ENCODE measurements around the gene ECEL1.
"Not testable (repeated sequence)": the region's sequence is repeated elsewhere in the genome, so short reads cannot be mapped to it uniquely, and the experiment has no call there.

Gene ECEL1

DNA sequence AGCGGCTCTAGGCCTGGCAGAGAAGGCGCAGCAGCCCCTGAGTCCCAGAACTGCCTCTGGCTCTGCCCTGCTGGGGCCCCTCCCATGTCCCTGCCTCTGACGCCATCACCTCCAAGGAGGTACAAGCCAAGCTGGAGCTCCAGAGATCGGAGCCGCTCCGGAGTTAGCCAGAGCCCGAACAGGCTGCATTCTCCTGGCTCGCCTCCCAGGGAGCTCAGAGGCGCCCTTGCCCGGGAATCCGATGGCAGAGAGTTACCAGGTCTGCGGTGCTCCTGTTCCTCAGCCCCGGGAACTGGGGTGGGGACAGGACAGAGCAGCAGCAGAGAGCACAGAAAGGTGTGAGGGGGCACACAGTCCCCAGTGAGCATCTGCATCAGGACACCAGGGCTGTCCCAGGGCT is 44.6 kb downstream of the ECEL1 start:
- not testable (repeated sequence) for DNase-seq (ENCODE audit: low read depth, low spot score)

DNA sequence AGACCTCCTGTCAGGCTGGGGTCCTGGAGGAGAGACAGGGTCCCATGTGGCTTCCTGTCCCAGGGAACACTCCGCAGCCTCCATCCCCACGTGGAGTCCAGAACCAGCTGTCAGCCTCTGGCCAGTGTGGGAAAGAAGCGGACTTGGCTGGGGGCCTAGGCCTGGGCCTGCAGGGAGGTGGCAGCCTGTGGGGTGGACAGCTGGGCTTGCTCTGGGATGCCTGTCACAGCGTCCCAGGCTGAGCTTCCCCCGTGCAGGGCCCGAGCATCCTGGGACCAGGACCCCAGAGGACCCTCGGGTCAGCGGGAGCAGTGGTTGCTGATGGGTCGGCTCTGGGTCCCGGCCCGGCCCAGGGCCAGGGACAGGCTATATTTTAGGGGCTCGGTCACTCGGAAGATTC is 45.2 kb downstream of the ECEL1 start:
- not testable (repeated sequence) for DNase-seq (ENCODE audit: low read depth, low spot score)

DNA sequence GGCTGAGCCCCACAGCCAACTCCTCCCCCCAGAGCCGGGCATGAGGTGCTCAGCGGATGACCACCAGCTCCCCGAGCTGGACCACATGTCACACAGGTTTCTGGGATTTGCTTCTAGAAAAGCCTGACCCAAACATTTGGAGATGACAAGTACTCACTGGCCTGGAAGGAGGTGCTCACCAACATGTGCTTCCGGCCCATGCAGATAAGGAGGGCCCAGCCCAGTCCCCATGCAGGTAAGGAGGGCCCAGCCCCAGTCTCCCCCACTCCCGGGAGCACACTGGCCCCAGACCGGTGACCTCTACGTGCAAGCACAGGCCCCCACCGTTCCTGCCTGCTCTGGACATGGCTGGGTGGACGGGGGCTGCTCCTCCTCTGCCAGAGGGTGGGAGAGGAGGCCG is 45.7 kb downstream of the ECEL1 start:
- DNase-seq (ENCODE audit: low read depth, low spot score), result not testable (repeated sequence)

DNA sequence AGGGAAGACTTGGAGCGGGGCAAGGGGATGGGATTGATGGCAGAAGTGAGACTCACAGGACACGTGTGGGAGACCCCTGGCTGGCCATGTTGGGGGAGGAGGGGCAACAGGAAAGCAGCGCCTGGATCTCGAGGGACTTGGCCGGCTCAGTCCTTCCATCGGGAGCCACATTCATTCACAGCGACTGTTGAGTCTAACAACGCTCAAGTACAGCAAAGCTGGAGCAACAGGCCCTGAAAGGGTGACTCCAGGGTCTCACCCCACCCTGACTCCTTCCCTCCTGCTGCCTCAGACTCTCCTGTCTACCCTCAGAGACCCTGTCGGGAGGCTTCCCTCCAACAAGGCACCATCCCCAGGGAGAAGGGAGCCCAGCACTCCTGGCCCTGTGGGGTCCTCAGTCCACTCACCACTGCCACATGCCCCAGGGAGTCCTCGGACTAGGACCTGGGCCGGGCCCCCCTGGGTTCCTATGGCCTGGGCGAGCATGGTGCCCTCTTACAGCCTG is 46.4 kb downstream of the ECEL1 start:
- DNase-seq (ENCODE audit: low read depth, low spot score), result no peak

DNA sequence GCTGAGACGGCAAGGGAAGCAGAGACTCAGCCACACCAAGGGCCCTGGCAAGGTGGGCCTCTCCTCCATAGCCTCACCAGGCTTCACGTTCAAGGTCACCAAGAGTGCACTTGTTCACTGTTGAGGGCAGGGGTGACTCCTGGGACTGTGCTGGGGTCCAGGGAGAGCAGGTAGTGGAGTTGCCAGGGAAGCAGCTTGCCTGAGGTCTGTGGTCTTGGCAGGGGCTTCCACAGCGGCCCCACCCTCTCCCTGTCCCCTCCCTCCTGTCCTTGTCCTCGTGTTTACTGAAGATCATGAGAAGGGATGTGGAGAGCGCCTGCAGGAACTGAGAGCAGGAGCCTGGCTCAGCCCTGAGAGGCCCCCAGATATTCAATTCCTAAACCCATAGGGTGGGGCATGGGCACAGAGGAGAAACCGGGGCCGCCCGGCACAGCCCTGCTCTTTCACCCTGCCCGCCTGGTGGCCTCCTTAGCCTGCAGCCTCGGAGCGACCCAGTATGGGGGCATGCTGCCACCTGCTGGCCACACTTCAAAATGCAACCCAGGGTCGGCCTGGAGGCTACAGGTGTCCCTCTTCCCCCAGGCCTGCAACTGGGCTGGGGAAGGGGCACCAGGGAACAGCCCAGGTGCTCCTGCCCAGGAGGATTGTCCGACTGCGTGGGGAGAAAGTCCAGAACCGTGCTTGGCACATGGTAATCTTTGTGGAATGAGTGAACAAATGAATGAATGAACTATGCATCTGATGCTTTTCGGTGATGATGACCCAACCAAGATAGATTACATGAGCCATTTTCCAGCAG is 47.2 kb downstream of the ECEL1 start:
- peak; percentile 82 for DNase-seq (ENCODE audit: low read depth, low spot score)

DNA sequence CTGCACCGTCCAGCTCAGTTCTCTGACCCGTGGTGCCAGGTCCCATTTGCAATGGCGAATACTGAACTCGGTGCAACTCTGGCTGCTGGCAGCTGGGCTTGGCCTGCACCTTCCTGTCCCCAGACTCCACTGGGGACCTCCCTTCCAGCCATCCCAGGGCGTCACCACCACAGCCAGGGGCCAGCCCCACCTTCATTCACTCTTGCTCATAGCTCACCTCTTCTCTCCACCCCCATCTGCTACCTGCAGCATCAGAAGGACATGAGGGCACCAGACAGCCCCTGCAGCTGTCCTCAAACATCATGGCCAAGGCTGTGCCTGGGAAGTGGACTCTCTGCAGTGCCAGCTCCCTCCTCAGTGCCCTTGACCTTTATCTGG is 47.9 kb downstream of the ECEL1 start:
- DNase-seq (ENCODE audit: low read depth, low spot score), result no peak

DNA sequence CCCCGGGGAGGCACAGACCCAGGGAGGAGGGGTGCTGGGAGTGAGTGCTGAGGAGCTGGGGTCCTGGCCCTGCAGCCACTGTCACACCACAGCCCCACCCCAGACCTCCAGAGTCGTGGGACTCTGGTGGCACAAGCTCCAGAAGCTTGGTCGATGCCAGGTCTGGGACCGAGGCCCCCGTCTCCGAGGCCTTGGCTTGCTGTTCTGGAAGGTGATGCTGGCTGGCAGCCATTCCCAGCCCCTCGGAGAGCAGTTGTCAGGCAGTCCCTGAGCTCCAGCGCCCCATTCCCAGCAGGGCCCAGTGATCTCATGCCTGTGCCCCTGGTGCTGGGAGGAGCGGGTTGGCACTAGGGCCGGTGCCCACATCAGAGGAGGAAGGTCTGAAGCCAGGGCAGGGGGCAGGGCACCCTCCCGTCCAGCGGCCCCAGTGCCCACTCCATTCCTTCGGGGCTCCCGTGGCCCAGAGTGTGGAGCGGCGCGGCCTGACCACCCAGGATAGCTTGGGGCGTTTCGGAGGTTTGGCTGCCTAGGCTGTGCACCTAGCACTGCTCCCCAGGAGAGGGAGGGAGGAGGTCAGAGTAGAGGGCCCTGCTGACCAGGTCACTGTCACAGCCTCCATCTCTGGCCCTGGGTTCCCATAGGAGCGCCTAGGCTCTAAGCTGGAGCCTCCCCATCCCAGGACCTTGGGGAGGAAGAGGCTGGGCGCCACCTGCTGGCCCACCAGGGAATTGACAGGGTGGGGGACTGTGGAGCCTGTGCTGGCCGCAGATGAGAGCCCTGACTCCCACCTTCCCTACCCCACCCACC is 48.5 kb downstream of the ECEL1 start:
- DNase-seq (ENCODE audit: low read depth, low spot score), result peak; percentile 17

DNA sequence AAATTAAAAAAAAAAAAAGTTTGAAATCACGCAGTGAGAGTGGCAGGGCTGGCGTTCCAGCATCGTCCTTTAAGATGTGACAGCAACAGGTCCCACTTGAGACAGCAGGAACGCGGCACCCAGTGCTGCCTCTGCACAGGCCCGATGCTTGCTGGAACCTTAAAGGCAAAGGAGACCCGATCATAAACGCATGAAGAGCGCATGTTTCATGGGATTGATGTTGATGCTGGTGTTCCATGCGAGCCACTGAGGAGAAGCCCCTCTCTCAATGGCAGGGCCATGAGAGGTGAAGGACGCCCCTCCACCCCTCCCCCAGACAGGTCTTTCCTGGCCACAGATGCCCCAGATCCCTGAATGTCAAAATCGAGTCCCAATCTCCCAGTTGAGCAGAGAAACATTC is 49.5 kb downstream of the ECEL1 start:
- no peak for DNase-seq (ENCODE audit: low read depth, low spot score)

DNA sequence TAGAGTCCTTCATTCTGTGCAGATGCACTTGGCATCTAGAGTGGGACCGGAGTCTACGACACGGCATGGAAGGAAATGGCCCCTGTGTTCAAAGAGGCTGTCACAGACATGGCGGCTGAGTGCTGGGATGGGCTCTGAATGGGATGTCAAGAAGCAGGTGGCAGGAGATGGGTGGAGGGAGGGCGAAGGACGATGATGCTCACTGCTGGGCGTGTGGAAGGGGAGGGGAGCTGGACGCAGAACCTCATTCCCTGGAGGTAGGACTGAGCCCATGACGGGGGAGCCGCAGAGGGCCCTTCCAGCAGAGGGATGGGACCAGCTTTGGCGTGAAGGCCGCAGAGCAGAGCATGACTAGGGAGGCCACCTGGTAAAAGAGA is 50.5 kb downstream of the ECEL1 start:
- DNase-seq (ENCODE audit: low read depth, low spot score), result no peak

DNA sequence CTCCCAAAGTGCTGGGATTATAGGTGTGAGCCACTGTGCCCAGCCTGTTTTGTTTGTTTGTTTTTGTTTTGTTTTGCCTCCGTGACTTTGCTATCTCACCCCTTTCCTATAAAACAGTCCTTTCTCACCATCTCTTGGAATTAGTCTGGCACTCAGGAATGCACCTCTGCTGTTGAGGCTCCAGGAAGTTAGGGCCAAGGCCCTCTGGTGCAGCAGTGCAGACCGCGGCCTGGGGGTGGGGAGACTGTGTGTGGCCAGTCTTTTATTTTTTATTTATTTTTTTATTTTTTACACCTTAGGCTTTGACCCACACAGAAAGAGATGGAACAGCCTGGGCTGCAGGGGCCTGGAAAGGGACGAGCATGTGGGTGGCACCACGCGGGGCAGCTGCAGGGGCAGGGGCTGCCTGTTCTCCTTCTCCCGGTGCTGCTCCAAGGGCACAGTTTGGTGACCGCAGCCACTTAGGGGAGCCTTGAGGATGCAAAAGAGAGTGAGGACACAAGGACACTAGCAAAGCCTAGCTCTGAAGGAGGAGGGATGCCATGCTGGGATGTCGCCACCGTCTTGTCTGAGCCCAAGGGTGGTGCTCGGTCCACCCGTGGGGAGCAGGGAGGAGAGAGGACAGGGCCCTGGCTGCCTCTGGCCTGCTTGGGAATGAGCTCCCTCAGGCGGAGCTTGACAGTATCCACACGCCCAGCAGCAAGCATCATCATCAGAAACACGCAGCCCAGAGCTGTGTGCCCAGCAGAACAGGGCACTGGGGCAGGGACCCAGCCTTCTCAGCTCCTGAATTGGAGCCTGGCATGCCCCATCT is 51.0 kb downstream of the ECEL1 start:
- DNase-seq (ENCODE audit: low read depth, low spot score), result no peak

DNA sequence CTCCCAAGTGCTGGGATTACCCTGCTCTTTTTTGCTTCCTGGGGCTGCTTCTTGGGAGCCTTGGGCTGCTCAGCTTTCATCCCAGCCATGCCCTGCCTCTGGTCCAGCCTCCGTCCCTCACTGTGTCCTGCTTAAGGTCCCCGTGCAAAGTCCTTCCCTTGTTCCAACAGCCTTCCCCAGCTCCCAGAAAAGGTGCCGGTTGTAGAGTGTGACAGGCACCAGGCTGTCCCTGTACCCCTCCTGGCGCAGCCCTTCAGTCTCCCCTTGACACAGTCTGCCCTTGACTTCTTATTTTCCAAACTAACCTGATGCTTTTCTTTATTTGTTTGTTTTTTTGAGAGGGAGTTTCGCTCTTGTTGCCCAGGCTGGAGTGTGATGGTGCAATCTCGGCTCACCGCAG is 51.8 kb downstream of the ECEL1 start:
- no peak for DNase-seq (ENCODE audit: low read depth, low spot score)

DNA sequence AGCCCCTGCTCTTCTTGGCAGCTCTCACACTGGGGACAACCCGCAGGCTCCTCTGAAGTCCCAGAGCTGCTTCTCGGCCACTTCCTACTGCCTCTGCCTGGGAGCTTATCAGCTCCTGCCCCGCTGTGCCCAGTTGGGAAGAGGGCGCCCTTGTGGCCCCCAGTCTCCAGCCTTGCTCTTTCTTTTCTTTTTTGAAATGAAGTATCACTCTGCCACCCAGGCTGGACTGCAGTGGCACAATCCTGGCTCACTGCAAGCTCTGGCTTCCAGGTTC is 52.3 kb downstream of the ECEL1 start:
- DNase-seq (ENCODE audit: low read depth, low spot score), result no peak

DNA sequence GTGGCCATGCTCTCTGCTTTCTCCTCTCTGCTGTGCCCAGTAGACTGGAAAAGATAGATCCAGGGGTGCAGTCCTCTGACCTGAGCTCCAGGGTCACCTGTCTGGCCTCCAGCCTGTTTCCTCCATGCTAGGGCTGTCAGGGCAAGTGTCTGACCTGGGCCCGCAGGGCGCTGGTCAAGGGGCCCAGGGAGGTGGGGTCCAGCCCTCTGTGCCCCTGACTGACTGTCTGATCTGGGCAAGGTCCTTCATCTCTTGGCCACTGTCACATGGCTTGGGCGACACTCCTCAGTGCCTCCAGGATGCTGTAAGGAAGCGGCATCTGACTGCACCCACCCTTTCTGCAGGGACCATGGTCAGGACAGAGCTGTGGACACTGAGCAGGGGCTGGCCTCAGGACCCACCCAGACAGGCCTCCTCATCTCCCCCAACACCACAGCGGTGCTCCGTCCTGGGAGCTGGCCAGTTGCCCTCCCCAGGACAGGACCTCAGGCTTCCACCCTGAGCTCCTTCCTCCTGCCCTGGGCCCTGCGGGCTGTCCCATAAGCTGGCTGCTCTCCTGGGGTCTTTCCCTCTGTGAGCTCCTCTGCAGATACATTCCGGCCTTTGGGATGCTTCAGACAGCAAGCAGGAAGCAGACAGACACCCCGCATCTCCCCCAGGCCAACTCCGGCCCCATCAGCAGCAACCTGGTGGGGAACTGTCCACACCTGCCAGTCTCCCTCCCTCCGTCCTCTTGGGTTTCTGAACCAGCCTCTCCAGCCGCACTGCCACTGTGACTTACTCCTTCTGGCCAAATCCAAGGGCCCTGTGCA is 52.9 kb downstream of the ECEL1 start:
- DNase-seq (ENCODE audit: low read depth, low spot score), result no peak

DNA sequence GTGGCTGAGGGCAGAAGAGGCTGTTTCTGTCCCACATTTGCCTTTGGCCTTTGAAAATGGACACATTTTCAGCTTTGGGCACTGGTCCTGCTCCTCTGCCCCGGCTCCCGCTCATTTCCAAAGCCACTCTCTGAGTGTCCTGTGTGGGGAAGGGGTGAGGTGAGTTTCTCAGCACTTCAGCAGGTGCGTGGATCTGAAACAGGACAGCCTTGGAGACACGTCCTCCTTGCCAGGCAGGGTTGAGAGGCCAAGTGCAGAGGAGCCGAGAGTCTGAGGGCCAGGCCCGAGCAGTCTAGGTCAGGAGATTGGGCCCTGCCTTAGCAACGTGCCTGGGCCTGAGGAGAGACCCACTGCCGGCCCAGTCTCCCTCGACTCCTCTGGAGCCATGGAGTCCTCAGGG is 53.5 kb downstream of the ECEL1 start:
- no peak for DNase-seq (ENCODE audit: low read depth, low spot score)

DNA sequence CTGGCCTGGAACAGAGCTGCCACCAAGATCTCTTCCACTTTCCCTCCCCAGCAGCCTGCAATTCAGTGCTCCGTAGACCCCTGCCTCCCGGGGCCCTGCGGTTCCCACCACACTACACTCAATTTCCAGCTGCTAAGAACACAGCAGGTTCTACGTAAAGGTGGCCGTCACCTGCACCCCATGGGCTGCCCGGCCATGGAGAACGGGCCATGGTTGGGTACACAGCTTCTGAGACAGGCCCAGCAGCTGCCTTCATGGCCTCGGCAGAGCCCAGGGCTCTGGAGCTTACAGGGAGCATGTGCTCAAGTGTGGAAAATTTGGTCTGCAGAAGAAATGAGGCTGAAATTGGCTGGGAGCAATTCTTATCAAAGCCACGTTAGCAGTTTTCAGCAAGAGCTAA is 54.0 kb downstream of the ECEL1 start:
- DNase-seq (ENCODE audit: low read depth, low spot score), result not testable (repeated sequence)

DNA sequence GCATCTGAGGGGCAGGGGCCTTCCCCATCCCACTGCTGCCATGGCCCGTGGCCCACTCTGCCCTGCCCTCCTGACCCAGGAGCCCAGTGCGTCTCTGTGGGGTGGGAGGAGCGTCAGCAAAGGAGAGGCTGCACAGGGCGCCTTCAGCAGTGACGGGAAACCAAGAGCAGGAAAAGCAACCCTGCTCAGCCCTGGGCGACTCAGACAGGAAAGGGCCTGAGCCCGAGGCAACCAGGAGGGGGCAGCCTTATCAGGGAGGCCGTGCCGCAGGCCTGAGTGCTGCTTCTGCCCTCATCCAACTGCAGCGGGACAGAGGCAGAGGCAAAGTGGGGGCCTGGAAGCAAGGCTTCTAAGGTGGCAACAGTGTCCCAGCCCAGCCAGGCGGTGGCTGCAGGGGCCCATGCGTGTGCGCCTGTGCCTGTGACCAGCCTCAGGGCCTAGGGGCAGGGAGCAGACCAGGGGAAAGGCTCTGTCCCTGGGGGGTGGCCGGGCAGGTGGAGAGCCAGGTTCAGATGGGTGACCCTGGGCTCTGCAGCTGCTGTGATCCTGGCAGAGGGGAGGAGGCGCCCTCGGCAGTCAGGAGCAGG is 54.9 kb downstream of the ECEL1 start:
- DNase-seq (ENCODE audit: low read depth, low spot score), result no peak

DNA sequence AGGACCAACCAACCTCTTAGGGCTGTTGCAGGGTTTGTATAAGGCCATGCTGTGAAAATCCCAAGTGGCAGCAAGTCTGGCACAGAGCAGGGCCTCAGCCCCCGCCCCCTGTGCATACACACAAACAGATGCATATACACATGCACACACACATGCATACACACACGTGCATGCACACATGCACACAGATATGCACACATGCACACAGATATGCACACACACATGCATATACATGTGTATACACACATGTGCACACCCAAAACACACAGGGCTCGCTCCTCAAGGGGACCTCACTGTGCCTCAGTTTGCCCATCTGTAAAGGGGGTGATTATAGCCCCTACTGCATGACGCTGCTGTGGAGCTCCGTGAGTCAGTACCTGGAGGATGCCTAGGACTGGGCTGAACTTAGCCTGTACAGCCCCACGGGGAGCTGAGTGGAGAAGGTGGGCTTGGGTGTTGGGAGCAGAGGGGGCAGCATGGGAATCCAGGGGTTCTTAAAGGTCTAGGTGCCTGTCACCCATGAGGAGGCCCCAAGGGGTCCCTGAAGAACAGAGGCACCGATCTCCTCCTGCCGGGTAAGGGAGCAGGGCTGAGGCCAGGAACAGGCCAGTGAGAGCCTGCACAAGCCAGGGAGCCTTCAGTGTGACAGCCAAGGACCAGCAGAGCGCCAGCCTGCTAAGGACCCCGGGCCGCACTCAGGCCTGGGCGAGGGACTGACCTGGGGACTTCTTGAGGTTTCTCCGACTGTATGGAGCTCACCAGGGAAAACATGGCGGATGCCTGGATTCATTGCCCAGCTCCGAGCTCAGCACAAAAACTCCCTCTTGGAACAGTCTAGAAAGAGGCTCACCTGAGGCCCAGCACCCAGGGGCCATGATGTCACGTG is 55.7 kb downstream of the ECEL1 start:
- DNase-seq (ENCODE audit: low read depth, low spot score), result no peak
